Activated naive CD4-positive, alpha-beta T cell treated with anti-CD3 and anti-CD28 coated beads for 36 hours (primary cell): Measurements from ENCODE around the gene MRPL47. TPM values are rescaled to one million over a fixed set of nuclear protein-coding genes. Genes with fewer than 3 reads are reported as not detected.

Experiments
- CTCF ChIA-PET: fragments of 350-600 bp; sonication (Branson Sonifier 250); formaldehyde crosslinking; loops from one replicate; lab custom pipeline; 2021; ENCODE audit warnings: antibody characterized with exemption; lab: Charles Lee
- DNase-seq: peaks from one replicate; pipeline ENCODE4 v3.0.0-alpha.2; 2020
- H3K27ac Mint-ChIP-seq: one replicate; pipeline ENCODE4 v1.8.0; 2021; ENCODE audit warnings: mild to moderate bottlenecking, mixed read lengths
- H3K27me3 Mint-ChIP-seq: one replicate; pipeline ENCODE4 v1.8.0; 2021; ENCODE audit warnings: low read depth, mixed read lengths
- H3K36me3 Mint-ChIP-seq: one replicate; pipeline ENCODE4 v1.8.0; 2021; ENCODE audit warnings: low read depth, mixed read lengths
- H3K4me1 Mint-ChIP-seq: one replicate; pipeline ENCODE4 v1.8.0; 2021; ENCODE audit warnings: low read depth, mixed read lengths
- H3K4me3 Mint-ChIP-seq: one replicate; pipeline ENCODE4 v1.8.0; 2021; ENCODE audit warnings: mild to moderate bottlenecking, moderate library complexity, mixed read lengths
- H3K9me3 Mint-ChIP-seq: one replicate; pipeline ENCODE4 v1.8.0; 2021; ENCODE audit warnings: mixed read lengths
- intact Hi-C: fragments of 100-400 bp; cut with micrococcal nuclease; formaldehyde crosslinking; loops from one replicate; pipeline ENCODE4 v1.15.1; 2023
- total RNA-seq, 2 experiments: library from RNA; stranded (reverse); gene quantifications; one replicate each; pipeline ENCODE4 v1.2.3, GENCODE V29; 2021

MRPL47 gene
- total RNA-seq, 2 experiments from 2014 or later = 48.8 to 50.4 TPM

DNA sequence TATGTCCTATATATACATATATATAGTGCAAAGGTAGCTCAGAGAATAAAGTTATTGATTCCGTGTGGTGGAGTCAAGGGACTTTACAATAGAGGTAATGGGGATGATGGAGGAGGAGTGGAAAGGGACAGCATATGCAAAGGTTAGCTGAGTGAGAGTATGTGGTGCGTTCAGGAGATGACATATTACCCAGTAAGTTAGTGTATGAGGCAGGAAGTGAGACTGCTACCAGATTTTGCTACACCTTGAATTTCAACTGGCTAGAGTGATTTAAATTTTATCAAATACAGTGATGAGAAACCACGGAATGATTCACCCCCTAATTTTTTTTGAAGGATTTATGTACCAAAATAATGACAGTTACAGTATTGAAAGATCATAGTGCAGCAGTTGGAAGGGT lies 38.9 kb downstream of the MRPL47 start:
- DNase-seq = peak; percentile 36
- Mint-ChIP-seq H3K9me3 (no peaks in the 10 kb centered on the region), H3K27me3 (peaks cover 2% of the 10 kb centered on the region), H3K4me3 (peak overlapping the region; percentile 5), H3K36me3 (peaks cover 6% of the 10 kb centered on the region), H3K27ac (peak overlapping the region; percentile 77), H3K4me1 (peaks cover 31% of the 10 kb centered on the region)
- CTCF ChIA-PET = interaction anchor here (1.3 kb wide), 1 partner anchor 145 kb away, joined by 5 read pairs; no protein-coding TSS in a partner anchor
- intact Hi-C loops = loop anchor here (1.0 kb wide), 1 partner anchor 24 kb away; no protein-coding TSS in a partner anchor

DNA sequence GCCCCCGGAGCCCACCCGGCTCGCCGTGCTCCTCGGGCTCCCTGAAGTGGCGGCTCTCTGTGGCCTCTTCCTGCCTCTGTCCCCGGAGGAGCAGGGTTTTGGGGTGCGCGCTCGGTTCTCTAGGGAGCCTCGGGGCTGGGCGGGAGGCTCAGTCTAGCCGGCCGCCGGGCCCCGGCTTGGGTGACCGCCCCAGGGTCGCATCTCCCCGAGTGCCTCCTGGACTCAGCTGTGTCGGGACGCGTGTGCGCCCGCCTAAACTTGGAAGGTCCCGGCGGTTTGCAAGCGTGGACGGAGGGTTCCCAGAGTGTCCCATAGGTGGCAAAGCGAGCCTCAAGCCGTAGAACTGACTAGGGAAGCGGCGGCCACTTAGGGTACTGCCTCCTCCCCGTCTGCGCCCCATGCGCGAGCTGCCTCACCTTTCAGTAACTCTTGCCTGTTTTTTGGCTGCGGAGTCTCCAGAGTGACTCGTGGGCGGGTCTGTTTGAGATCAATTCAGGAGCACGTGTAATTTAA lies 41.1 kb downstream of the MRPL47 start:
- CTCF ChIA-PET = interaction anchor here (0.8 kb wide), 1 partner anchor 242 kb away, joined by 3 read pairs; no protein-coding TSS in a partner anchor
- Mint-ChIP-seq H3K9me3 (no peaks in the 10 kb centered on the region), H3K4me3 (peak overlapping the region; percentile 97), H3K27me3 (peaks cover 2% of the 10 kb centered on the region), H3K36me3 (peaks cover 6% of the 10 kb centered on the region), H3K27ac (peak overlapping the region; percentile 88), H3K4me1 (peaks cover 29% of the 10 kb centered on the region)
- intact Hi-C loops = loop anchor here (2.0 kb wide), 1 partner anchor 89 kb away; the partner anchor contains the start of gene USP13
- peak; percentile 81 for DNase-seq

DNA sequence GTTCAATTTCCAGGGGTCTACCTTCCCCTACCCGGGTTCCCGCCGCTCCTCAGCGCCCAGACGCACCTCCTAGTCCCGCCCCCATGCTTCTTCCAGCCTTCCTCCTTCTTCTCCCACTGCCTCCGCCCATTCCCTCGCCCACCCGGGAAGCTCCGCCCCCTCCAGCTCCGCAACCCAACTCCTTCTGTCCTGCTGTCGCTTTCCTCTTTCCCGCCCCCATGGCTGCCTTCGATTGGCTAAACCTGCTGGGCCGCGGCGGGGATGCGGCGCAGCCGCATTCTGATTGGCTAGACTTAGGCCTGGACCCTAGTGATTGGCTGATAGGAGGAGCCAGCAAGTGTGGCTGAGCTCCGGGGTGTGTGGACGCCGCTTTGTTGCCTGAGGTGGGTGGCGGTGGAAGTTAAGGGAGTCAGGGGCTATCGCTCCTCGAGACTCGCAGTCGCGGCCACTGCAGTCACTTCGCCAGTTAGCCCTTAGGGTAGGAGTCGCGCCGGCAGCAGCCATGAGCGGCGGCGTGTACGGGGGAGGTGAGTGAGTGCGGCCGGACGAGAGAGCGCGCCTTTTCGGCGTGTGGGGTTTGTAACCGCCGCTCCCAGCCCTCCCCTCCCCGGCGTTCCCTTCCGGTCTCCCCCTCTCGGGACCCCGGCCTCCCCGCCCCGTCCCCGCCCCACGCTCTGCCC lies 41.7 kb downstream of the MRPL47 start, which contains the start of gene ACTL6A:
TSS of gene ACTL6A (plus strand) at position 336 of the 680 bp plus-strand sequence. CDS start at position 503, 167 bp downstream.
- Mint-ChIP-seq H3K27ac (peak within 1 kb of the TSS; percentile 96), H3K9me3 (no peaks in the 10 kb centered on the region), H3K4me3 (peak within 1 kb of the TSS; percentile 97), H3K27me3 (peaks cover 2% of the 10 kb centered on the region), H3K36me3 (peaks cover 6% of the 10 kb centered on the region), H3K4me1 (peaks cover 28% of the 10 kb centered on the region)
- CTCF ChIA-PET = interaction anchor here (0.6 to 1.4 kb wide), 4 partner anchors 9 to 241 kb away, joined by 3 to 6 read pairs (median 4); no protein-coding TSS in a partner anchor
- peak; percentile 99 for DNase-seq
- intact Hi-C loops = loop anchor here (1.0 to 2.0 kb wide), 10 partner anchors 42 to 1350 kb away; partner anchors contain the start of genes FXR1, MFN1, MRPL47 and NDUFB5

- Mint-ChIP-seq H3K36me3 (peaks cover 6% of the 10 kb centered on the region), H3K27ac (no peak overlapping the region), H3K4me3 (no peak overlapping the region), H3K4me1 (peaks cover 25% of the 10 kb centered on the region), H3K9me3 (no peaks in the 10 kb centered on the region), H3K27me3 (peaks cover 2% of the 10 kb centered on the region)
- CTCF ChIA-PET = interaction anchor here (0.6 to 1.2 kb wide), 5 partner anchors 198 to 710 kb away, joined by 3 to 6 read pairs (median 4); no protein-coding TSS in a partner anchor
- DNase-seq = no peak
- intact Hi-C loops = no loop called here
Measured at GRCh38 chr3:179560791-179561190, 43.6 kb downstream of the MRPL47 start.

DNA sequence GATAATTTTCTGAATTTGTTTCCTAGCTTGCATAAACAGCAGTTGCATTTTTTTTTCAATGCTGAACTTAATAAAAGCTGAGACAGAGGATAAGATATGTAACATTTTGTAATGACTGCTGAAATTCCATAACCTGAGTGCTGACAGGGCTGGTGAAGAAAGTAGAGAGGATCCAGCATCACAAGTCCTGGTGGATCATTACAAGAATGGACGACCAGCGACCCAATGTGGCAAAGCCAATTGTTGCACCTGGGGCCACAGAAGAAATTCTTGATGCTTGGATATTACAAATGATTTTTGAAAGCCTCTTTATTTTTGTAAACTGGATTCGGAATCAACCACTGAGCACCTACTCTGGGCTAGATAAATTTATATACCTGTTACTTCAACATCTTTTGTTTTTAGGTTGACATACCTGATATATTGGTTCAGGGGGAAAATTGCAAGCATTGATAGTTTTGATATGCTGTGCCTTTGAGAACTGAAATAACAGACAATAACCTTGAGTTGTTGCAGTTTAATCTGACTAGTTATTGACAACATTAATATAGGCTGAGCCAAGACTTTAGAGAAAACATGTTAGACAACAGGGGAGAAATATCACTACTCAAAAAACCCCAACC lies 45.6 kb downstream of the MRPL47 start:
- peaks cover 2% of the 10 kb centered on the region for H3K27me3 Mint-ChIP-seq
- peaks cover 9% of the 10 kb centered on the region for H3K4me1 Mint-ChIP-seq
- CTCF ChIA-PET = interaction anchor here (0.6 to 1.7 kb wide), 3 partner anchors 94 to 243 kb away, joined by 3 to 6 read pairs (median 4); no protein-coding TSS in a partner anchor
- intact Hi-C loops = loop anchor here (1.0 to 2.0 kb wide), 6 partner anchors 138 to 1122 kb away; no protein-coding TSS in a partner anchor
- no peak overlapping the region for H3K27ac Mint-ChIP-seq
- peak; percentile 76 for DNase-seq
- no peak overlapping the region for H3K4me3 Mint-ChIP-seq
- peaks cover 1% of the 10 kb centered on the region for H3K36me3 Mint-ChIP-seq
- H3K9me3 Mint-ChIP-seq = no peaks in the 10 kb centered on the region

GRCh38 chr3:179551349-179552105 lies 52.9 kb downstream of the MRPL47 start:
- intact Hi-C loops = no loop called here
- no peaks in the 10 kb centered on the region for H3K9me3 Mint-ChIP-seq
- H3K36me3 Mint-ChIP-seq = no peaks in the 10 kb centered on the region
- CTCF ChIA-PET = interaction anchor here (0.5 to 0.8 kb wide), 3 partner anchors 10 to 102 kb away, joined by 3 read pairs; no protein-coding TSS in a partner anchor
- H3K27me3 Mint-ChIP-seq = no peaks in the 10 kb centered on the region
- no peaks in the 10 kb centered on the region for H3K4me1 Mint-ChIP-seq
- H3K4me3 Mint-ChIP-seq = no peak overlapping the region
- no peak for DNase-seq
- H3K27ac Mint-ChIP-seq = no peak overlapping the region

GRCh38 chr3:179546814-179547241 lies 57.6 kb downstream of the MRPL47 start:
- no peaks in the 10 kb centered on the region for H3K4me1 Mint-ChIP-seq

DNA sequence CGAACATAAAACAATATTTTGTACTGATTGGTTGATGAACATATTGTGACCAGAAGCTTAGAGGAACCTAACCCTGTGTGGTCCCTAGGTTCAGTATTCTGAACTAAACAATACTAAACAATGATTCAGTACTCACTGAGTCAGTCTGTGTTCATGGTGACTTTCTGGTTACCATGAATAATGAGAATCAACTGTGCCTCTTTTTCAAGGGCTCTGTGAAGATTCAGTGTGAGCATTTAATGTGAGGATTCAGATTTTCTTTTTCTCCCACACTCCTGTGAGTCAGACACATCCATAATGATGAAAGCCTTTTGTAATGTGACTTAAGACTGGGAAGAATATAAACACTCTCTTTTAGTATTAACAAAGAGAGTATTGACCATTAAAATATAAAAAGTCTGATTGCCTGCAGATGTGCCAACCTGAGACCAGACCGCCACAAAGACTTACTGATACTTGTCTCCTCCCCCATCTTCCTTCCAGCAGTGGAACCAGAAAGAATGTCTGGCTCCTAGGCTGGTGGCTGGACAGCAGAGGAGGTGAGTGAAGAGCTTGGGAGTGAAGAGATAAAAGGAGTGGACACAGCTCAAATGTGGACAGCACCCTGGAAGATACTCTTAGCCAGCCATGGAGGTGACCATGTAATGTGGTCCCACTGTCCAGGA lies 59.3 kb downstream of the MRPL47 start:
- Mint-ChIP-seq H3K4me1 (no peaks in the 10 kb centered on the region), H3K4me3 (no peak overlapping the region), H3K9me3 (no peaks in the 10 kb centered on the region), H3K27me3 (no peaks in the 10 kb centered on the region), H3K36me3 (no peaks in the 10 kb centered on the region), H3K27ac (no peak overlapping the region)
- DNase-seq = no peak
- intact Hi-C loops = no loop called here
- CTCF ChIA-PET = interaction anchor here (0.7 kb wide), 1 partner anchor 114 kb away, joined by 4 read pairs; no protein-coding TSS in a partner anchor

More at GRCh38 chr3:179546814-179547241, 57.6 kb downstream of the MRPL47 start:
- CTCF ChIA-PET = interaction anchor here (0.7 kb wide), 1 partner anchor 532 kb away, joined by 3 read pairs; no protein-coding TSS in a partner anchor
- Mint-ChIP-seq H3K4me3 (no peak overlapping the region), H3K27me3 (no peaks in the 10 kb centered on the region), H3K36me3 (no peaks in the 10 kb centered on the region), H3K9me3 (no peaks in the 10 kb centered on the region), H3K27ac (no peak overlapping the region)
- intact Hi-C loops = no loop called here
- no peak for DNase-seq

DNA sequence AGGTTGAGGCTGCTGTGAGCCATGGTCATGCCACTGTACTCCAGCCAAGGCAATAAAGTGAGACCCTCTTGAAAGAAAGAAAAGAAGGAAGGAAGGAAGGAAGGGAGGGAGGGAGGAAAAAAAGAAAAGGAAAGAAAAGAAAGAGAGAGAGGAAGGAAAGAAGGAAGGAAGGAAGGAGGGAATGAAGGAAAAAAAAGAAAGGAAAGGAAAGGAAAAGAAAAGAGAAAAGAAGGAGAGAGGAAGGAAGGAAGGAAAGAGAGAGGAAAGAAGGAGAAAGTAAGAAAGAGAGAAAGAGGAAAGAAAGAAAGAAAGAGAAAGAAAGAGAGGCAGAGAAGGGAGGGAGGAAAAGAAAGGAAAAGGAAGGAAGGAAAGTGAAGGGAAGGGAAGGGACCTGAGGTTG lies 62.1 kb downstream of the MRPL47 start:
- Mint-ChIP-seq H3K27ac (no peak overlapping the region), H3K36me3 (no peaks in the 10 kb centered on the region), H3K27me3 (no peaks in the 10 kb centered on the region), H3K9me3 (no peaks in the 10 kb centered on the region), H3K4me1 (no peaks in the 10 kb centered on the region), H3K4me3 (no peak overlapping the region)
- intact Hi-C loops = no loop called here
- no peak for DNase-seq
- CTCF ChIA-PET = no interaction called here

GRCh38 chr3:179541596-179541995 lies 62.8 kb downstream of the MRPL47 start:
- Mint-ChIP-seq H3K27ac (no peak overlapping the region), H3K36me3 (no peaks in the 10 kb centered on the region), H3K4me3 (no peak overlapping the region), H3K9me3 (no peaks in the 10 kb centered on the region), H3K4me1 (no peaks in the 10 kb centered on the region), H3K27me3 (no peaks in the 10 kb centered on the region)
- no peak for DNase-seq
- intact Hi-C loops = no loop called here
- CTCF ChIA-PET = no interaction called here

DNA sequence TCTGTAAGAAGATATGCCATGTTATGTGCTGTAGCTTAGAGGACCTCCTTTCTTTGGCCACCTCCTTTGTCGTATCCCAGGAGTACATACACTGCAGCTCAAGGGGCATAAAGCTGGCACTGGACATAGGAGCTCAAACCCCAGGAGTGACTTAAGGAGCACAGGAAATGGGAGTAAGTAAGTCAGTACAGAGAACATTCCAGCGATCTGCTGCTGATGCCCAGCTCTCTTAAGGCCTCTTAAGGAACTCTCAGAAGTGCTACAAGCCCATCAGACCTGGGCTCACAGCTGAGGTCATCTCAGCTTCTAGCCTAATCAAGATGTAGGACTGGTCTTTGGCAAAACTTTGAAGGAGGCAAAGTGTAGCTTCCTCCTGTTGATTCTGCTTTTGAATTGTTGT lies 63.3 kb downstream of the MRPL47 start:
- H3K9me3 Mint-ChIP-seq = no peaks in the 10 kb centered on the region
- intact Hi-C loops = no loop called here
- H3K4me1 Mint-ChIP-seq = no peaks in the 10 kb centered on the region
- no peak for DNase-seq
- no peaks in the 10 kb centered on the region for H3K27me3 Mint-ChIP-seq
- no peak overlapping the region for H3K27ac Mint-ChIP-seq
- H3K36me3 Mint-ChIP-seq = no peaks in the 10 kb centered on the region
- CTCF ChIA-PET = no interaction called here
- H3K4me3 Mint-ChIP-seq = no peak overlapping the region
